Measurements from ENCODE around the gene TPCN1.

The TPCN1 gene

GRCh38 chr12:113231235-113232088 is 10.2 kb downstream of the TPCN1 start:
- no peak overlapping the region for H3K4me3 ChIP-seq (ENCODE audit: control insufficient read depth, low read depth, low read length)
- TF ChIP-seq, protein P1, sequence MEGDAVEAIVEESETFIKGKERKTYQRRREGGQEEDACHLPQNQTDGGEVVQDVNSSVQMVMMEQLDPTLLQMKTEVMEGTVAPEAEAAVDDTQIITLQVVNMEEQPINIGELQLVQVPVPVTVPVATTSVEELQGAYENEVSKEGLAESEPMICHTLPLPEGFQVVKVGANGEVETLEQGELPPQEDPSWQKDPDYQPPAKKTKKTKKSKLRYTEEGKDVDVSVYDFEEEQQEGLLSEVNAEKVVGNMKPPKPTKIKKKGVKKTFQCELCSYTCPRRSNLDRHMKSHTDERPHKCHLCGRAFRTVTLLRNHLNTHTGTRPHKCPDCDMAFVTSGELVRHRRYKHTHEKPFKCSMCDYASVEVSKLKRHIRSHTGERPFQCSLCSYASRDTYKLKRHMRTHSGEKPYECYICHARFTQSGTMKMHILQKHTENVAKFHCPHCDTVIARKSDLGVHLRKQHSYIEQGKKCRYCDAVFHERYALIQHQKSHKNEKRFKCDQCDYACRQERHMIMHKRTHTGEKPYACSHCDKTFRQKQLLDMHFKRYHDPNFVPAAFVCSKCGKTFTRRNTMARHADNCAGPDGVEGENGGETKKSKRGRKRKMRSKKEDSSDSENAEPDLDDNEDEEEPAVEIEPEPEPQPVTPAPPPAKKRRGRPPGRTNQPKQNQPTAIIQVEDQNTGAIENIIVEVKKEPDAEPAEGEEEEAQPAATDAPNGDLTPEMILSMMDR (conservative IDR thresholded peaks at IDR 0.05; ENCODE audit: control insufficient read depth, insufficient read depth, low read depth, low read length): no peak
- no peak for DNase-seq (ENCODE audit: low read depth)

DNA sequence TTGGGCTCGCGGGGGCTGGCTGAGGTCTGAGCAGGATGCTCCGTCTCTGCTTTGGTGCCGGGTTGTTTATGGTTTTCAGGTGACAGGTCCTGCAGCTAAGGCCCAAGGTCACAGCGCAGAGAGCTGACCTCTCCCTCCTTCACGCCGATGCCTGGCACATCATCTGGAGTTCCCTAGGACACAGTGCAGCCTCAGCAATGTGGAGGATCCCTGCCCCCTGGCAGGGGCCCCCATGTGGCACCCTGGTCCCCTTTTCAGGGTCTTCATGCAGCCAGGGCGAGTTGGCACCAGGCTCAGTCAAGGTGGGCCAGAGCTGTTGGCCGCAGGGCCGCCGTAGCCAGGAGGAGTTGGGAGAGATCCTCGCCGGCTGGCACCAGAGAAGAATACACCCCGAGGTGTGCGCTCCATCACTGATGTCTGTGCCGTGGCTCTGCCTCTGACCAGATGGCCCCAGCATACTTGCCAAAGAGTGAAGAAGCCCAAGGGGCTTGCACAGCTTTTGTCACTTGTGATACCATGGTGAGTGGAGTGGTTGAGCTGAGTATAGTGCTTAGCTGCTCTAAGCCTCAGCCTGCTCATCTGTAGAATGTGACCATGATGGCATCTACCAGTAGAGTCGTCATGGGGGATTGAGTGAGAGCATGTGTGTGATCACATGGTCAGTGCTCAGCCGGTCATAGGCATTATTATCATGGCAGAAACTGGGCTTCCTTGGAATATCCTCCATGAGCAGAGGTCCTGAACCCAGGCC is 11.0 kb downstream of the TPCN1 start:
- H3K4me3 ChIP-seq (ENCODE audit: control insufficient read depth, low read depth, low read length): no peak overlapping the region
- TF ChIP-seq, protein P1 (conservative IDR thresholded peaks at IDR 0.05; ENCODE audit: control insufficient read depth, insufficient read depth, low read depth, low read length): no peak
- no peak for DNase-seq (ENCODE audit: low read depth)

DNA sequence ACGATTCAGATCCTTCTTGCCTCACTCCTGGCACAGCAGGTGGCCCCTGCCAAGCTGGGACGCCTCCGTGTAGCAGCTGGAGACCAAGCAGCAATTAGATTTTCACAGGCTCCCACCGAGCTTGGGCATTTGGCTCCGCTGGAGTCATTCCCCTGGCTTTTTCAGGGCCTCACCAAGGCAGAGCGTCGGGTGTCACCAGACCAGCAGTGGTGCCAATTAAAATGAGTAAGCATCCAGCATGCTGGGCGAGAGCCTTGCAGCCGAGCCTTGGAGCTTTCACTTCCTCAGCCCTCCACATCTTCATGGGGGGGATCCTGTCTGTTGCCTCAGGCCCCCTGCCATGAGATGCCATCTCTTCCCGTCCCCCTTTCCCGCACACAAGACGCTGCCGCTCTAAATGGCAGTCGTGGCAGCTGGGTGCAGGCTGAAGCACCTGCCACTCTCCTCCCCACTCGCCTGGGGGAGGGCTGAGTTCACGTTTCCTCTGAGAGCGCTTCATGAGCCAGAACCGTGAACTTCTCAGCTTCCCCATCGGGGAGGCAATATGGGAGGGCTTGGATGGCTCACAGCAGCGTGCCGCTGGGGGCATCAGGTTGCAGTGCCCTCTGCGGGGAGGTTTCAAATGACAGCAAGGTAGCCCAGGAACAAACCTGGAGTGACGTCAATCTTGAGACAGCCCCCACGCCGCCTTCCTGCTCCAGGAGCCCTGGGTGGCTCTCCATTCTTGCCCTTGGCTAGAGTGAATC is 11.7 kb downstream of the TPCN1 start:
- no peak overlapping the region for H3K4me3 ChIP-seq (ENCODE audit: control insufficient read depth, low read depth, low read length)
- DNase-seq (ENCODE audit: low read depth): peak; percentile 20
- TF ChIP-seq, protein P1 (conservative IDR thresholded peaks at IDR 0.05; ENCODE audit: control insufficient read depth, insufficient read depth, low read depth, low read length): no peak

DNA sequence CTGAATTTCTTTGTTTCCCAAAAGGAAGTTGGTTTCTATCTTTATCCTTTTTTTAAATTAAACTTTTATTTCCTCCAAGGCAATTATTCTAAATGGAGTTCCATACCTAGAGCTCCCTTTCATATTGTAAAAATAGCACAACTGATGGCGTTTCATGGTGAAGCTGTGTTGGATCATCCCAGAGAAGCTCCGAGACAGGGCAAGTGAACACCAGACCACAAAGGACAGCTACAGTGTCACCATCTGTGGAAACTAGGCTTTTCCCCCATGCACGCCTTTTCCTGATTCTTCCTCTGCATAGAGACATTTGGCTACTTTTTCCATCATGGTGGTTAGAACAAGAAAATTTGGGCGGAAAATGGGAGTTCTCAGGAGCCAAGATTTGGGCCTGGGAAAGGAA is 12.7 kb downstream of the TPCN1 start:
- TF ChIP-seq, protein P1 (conservative IDR thresholded peaks at IDR 0.05; ENCODE audit: control insufficient read depth, insufficient read depth, low read depth, low read length): no peak
- H3K4me3 ChIP-seq (ENCODE audit: control insufficient read depth, low read depth, low read length): no peak overlapping the region
- no peak for DNase-seq (ENCODE audit: low read depth)

DNA sequence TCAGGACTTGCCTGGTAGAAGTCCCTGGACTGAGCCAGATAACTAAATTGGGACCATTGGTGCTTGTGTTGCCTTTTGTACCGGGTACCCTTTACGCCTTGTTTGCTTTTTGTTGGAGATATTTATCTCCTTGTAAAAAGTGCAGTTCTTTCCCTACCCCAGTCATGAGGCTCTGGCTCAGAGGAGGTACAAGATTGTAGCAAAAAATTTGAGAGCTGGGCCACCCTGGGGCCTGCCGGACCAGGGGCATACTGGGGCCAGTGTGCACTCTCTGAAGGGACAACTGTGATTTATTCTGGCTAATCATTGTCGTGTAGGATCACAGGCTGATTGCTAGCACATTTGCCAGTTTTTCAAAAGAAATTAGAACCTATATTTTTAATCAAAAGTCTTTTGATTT is 13.2 kb downstream of the TPCN1 start:
- TF ChIP-seq, protein P1 (conservative IDR thresholded peaks at IDR 0.05; ENCODE audit: control insufficient read depth, insufficient read depth, low read depth, low read length): no peak
- DNase-seq (ENCODE audit: low read depth): no peak
- H3K4me3 ChIP-seq (ENCODE audit: control insufficient read depth, low read depth, low read length): no peak overlapping the region

DNA sequence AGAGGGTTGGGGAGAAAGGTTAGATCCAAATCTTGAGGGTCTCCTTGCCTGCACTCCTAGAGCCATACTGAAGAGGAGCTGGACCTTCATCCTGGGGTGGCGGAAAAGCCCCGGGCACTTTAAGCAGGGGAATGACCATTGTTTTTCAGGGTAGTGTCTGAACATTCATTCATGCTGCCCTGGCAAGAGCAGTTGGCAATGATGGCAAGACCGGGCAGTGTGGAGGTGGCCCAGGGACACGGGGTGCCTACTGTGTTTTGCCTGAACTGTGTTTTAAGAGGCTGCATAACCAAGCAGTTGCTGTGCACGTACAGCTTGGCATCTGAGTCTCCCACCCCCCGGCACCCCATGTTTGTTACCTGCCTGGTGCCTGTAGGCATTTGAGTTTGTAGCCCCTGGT is 14.7 kb downstream of the TPCN1 start:
- no peak overlapping the region for H3K4me3 ChIP-seq (ENCODE audit: control insufficient read depth, low read depth, low read length)
- no peak for DNase-seq (ENCODE audit: low read depth)
- TF ChIP-seq, protein P1 (conservative IDR thresholded peaks at IDR 0.05; ENCODE audit: control insufficient read depth, insufficient read depth, low read depth, low read length): no peak
